ENCODE data around the gene SOX11.

DNA sequence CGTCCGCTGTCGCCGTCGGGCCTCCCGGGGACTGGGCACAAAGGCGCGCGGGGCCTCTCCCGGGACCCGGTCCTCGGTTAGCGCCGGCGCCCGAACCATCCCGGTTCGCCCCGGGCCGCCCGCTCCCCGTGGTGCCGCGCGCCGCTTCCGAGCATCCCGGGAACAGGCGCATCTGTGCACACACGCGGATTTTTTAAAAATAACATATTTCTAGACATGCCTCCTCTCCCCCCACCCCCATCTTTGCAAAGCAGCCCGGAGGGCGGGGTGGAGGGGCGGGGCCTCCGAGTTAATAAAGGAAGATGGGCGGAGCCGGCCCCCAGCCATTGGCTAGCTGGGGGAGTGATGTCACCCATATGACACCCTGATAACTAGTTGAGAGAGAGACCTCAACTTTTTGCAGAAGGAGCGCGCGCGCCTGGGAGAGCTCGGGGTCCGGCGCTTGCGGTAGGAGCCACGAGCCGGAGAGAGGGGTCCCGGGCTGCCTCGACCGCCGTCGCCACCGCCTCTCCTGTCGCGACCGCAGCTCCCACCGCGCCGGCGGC lies at the start of gene SOX11:
- TF ChIP-seq, protein P1, sequence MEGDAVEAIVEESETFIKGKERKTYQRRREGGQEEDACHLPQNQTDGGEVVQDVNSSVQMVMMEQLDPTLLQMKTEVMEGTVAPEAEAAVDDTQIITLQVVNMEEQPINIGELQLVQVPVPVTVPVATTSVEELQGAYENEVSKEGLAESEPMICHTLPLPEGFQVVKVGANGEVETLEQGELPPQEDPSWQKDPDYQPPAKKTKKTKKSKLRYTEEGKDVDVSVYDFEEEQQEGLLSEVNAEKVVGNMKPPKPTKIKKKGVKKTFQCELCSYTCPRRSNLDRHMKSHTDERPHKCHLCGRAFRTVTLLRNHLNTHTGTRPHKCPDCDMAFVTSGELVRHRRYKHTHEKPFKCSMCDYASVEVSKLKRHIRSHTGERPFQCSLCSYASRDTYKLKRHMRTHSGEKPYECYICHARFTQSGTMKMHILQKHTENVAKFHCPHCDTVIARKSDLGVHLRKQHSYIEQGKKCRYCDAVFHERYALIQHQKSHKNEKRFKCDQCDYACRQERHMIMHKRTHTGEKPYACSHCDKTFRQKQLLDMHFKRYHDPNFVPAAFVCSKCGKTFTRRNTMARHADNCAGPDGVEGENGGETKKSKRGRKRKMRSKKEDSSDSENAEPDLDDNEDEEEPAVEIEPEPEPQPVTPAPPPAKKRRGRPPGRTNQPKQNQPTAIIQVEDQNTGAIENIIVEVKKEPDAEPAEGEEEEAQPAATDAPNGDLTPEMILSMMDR (IDR thresholded peaks at IDR 0.05; ENCODE audit: poor library complexity), result no peak
- TF ChIP-seq EZH2phosphoT487 (IDR thresholded peaks at IDR 0.05; ENCODE audit: low read depth, severe bottlenecking, unreplicated experiment), result no peak
